HG03575 (cell line): ENCODE data around the gene TM9SF2.

ENCODE experiments used
- ATAC-seq: cut with Tn5 transposase; IDR thresholded peaks from one replicate; pipeline ENCODE4 v1.9.1; 2021; ENCODE audit not compliant: unreplicated experiment, insufficient number of reproducible peaks, low FRiP score; ENCODE audit errors: extremely low read depth

The TM9SF2 gene

GRCh38 chr13:99522298-99522697 is 21.0 kb downstream of the TM9SF2 start:
- ATAC-seq = no peak

GRCh38 chr13:99523838-99524237 is 22.6 kb downstream of the TM9SF2 start:
- ATAC-seq = no peak

- ATAC-seq = no peak
Measured at GRCh38 chr13:99525967-99526366, 24.7 kb downstream of the TM9SF2 start.

DNA sequence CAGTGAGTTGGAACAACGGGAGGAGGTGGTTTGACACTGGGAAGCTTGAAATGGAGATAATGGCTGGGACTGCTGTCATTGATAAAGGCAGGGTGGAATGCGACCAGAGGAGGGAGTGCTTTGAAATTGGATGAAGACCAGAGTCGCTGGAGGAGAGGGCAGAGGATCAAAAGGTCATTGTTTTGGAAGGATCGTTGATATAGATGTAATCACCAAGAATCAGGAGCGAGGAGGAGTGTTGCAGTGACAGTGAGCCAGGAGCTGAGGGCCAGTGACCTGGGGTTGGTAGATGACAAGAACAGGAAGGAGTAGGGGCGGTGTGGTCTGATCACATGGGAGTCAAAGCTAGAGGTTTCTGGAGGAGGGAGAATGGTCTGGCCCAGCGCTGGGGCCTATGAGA is 25.3 kb downstream of the TM9SF2 start:
- no peak for ATAC-seq

DNA sequence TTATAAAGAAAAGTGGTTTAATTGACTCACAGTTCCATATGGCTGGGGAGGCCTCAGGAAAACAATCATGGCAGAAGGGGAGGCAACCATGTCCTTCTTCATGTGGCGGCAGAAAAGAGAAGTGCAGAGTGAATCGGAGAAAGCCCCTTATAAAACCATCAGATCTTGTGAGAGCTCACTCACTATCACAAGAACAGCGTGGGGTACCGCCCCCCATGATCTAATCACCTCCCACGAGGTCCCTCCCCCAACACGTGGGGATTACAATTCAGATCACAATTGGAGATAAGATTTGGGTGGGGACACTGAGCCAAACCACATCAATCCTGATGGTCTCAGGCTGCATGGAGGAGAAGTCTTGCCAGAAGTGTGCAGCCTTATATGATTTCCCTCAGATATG is 26.0 kb downstream of the TM9SF2 start:
- ATAC-seq = no peak

DNA sequence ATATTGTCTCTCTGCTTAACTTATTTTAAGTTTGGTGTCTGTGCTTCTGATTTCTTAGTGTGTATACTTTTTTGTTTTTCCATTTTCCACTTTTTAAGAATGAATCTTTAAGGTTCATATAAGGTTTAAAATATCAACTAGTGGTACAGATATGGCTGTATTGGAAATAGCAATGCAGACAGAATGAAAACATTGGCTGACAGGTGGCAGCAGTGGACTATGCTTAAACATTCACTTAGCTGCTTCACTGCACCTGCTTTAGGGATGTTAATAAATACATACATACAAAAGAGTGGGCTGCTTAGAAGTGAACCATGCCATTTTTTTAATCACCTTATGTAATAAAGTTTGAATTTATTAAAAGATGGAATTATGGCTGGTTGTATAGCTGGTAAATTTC is 27.3 kb downstream of the TM9SF2 start:
- ATAC-seq = no peak

DNA sequence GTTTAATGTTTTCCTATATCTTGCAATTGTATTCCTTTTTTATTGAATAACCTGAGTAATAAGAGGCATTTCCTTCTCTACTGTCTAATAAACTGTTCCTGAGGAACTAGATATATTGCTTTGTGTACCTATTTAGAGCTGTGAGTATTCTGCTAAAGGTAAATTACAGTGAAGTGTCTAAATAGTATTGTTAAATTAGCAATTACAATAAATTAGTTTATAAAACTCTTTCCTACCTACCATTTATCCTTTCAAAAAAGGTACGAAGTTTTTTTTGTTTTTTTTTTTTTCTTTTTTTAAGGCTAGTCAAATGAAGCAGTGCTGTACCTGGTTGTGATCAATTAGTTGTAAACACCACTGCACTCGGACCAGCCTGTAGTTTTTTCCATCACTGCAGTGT is 34.8 kb downstream of the TM9SF2 start:
- ATAC-seq = no peak

- no peak for ATAC-seq
Measured at GRCh38 chr13:99540530-99540929, 39.3 kb downstream of the TM9SF2 start.

DNA sequence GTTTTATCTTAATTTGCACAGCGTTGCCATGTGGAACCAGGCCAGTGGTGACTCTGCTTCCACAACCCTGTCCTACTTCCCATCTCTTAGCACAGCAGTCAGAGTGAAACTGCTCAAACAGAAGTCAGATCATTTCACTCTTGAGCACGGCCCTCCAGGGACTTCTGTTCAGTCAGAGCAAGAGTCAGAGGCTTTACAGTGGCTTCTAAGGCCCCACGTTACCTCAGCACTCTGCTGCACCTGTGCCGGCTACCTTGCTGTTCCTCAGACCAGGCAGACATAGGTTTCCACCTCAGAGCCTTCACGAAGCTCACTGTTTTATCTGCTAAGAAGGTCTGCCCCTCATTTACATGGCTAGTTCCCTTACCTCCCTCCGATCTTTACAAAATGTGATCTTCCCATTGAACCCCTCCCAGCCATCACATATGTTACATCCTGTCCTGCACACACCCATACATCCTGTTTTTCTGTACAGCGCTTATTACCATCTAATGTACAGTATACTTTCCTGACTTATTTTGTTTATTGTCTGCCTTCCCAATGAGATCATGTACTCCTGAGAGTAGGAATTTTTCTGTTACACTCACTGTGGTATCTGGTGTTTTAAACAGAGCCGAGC is 41.6 kb downstream of the TM9SF2 start:
- ATAC-seq = peak; percentile 95

GRCh38 chr13:99545361-99545760 is 44.1 kb downstream of the TM9SF2 start:
- no peak for ATAC-seq

- ATAC-seq = no peak
Measured at GRCh38 chr13:99545979-99546378, 44.7 kb downstream of the TM9SF2 start.

DNA sequence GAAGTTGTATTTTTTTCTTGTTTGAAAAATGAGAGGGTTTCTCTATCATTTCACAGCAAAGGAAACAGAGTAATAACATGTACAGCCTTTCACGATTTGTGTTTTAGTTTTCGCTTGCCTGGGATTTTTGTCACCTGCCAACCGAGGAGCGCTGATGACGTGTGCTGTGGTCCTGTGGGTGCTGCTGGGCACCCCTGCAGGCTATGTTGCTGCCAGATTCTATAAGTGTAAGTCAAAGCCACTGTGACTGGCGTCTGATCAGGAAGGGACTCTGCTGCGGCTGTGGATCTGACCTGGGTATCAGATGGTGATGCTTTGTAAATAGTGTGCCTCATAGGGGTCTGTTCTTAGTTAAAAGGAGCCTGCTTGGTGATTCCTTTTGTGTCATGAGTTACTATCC is 45.6 kb downstream of the TM9SF2 start:
- ATAC-seq = no peak

DNA sequence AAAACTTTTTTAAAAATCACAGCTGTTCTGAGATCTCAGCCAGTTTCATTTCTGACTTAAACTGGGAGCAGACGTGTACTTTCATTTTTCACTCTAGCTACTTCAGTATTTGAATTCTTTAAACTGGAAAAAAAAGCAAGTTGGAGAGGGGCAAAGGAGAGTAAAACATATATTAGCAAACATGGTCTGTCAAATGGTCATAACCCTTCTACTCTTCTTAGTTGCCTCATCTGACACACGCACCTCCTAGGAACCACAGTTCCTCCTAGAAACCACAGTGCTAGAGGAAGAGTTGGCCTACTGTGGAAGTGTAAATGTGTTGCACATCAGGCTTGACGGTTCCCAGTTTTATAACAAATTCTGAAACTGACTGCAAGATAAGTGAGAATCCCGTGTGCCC is 47.2 kb downstream of the TM9SF2 start:
- ATAC-seq = peak; percentile 72

- ATAC-seq = no peak
Measured at GRCh38 chr13:99553033-99553432, 51.8 kb downstream of the TM9SF2 start.

DNA sequence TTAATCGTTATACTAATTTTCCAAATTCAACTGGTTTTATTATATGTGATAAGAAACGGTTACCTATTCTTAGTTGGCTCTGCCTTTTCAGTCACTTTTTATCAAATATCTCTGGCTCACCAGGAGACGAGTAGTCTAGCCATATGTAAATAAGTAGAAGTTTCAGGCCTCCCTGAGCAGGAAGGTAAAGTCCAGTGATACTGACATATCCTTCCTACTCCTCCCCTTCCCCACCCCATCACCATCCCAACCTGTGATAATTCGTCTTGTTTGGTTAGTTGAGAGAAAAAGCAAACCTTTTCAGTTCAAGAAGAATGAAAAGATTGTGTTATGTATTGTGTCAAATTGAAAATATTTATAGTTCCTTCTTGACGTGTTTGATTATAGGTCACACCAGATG is 53.9 kb downstream of the TM9SF2 start:
- no peak for ATAC-seq

DNA sequence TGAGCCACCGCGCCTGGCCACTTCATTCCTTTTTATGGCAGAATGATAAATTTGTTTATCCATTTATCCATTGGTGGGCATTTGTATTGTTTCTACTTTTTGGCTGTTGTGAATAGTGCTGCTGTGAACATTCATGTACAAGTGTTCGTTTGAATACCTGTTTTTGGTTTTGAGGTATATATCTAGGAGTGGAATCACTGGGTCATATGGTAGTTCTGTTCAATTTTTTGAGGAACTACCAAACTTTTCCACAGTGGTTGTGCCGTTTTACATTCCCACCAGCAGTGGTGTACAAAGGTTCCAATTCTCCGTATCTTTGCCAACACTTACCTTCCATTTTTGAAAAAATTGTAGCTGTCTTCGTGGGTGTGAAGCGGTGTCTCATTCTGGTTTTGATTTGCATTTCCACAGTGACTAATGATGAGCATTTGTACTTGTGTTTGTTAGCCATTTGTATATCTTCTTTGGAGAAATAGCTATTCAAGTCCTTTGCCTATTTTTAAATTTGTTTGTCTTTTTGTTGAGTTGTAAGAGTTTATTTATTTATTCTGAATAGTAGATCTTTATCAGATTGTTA is 55.7 kb downstream of the TM9SF2 start:
- no peak for ATAC-seq

GRCh38 chr13:99558570-99559180 is 57.4 kb downstream of the TM9SF2 start:
- no peak for ATAC-seq

DNA sequence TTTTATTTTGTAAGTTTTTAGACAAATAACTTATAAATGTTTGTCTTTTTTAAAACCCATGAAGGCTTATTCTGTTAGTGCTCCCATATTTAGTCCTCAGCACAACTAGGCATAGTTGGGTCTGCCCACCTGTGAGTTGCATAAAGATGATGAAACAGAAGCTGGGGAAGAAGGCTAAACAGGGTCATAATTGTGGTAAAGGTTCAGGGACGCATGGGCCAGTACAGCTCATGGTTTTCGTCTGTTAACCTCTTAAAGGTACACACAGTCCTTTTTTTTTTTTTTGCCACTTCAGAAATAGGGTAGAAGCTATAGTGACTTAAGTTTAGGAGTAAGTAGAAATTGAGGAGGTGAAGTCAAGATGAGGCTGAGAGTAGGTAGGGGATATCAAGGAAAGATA is 58.3 kb downstream of the TM9SF2 start:
- no peak for ATAC-seq

- ATAC-seq = no peak
Measured at GRCh38 chr13:99563404-99563803, 62.1 kb downstream of the TM9SF2 start.

DNA sequence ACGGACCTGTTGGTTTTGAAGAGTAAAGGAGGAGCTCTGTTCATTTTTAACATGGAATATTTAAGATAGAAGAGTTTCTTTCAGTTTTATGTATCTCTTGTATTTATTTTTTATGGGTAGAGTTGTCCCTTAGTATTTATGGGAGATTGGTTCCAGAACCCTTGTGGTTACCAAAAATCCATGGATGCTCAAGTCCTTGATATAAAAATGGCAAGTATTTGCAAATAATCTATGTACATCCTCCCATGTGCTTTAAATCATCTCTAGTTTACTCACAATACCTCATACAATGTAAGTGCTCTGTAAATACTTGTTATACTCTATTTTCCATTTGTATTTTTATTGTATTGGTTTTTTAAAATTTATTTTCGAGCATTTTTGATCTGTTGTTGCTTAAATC is 63.1 kb downstream of the TM9SF2 start:
- ATAC-seq = no peak
